ENCODE data around the gene M1AP.

The M1AP gene

DNA sequence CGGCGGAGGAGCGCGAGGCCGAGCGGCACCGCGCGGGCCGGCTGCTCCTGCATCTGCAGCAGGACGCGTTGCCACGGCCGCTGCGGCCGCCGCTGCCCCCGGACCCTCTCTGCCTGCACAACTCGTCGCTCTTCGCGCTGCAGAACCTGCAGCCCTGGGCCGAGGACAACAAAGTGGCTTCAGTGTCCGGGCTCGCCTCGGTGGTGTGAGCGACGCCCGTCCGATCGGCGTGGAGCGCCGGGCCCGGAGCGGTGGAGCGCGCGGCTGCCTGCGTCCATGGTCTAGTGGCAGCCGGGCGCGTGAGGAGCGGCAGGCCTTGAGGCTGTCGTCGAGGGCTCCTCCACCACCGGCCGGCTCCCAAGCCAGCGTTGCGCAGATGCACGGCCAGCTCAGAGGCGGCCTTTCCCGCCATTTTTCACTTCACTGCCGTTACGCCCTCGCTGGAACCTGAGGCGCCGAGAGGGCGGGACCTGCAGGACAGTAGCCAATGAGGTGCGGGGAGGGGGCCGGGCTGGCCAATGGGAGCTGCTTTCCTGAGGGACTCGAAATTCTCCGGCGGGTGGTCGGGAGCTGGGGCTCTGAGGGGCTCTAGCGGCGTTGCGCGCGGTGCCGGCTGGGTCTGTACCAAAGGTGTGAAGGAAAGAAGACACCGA is 132.0 kb downstream of the M1AP start:
- DNase-seq, result peak; percentile 79

GRCh38 chr2:74515271-74515980 is 132.7 kb downstream of the M1AP start:
- DNase-seq, result peak; percentile 13

GRCh38 chr2:74514368-74515270 is 133.5 kb downstream of the M1AP start, which contains the start of gene TLX2:
TLX2 (plus strand) TSS chr2:74514450; CDS start chr2:74514807, 357 bp downstream.
- no peak for DNase-seq

DNA sequence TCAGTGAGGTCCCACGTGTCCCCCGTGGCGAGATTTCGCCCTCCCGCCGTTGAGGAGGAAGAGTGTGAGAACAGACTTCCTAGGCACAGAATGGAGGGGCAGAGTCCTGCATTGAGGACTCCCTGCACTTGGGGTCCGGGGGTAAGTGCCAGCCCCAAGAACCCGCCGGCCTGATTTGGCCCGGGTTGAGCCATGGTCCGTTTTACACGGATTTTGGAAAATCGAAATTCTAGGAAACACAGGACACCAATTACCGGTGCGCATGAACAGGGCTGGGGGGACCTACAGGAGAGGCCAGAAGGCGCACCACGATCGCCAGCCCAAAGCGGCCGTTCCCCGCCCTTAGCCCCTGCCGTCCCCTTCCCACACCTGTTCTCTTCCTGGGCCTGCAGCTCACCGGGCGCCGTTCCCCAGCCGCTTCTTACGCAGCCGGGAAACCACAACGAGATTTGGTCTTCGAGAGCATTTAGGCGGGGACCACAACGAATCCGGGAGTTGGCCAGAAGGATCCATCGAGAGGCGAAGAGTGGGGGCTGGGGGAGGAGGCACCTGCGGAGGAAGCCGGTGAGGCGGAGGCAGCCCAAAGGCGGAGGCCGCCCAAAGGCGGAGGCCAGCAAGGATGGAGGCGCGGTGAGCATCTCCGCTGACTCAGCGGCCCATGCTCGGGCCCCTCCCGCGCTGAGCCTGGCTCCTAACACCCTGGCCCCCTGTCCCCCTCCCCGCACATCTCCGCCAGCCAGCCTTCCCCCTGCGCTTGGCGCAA is 134.3 kb downstream of the M1AP start:
- DNase-seq, result peak; percentile 38

DNA sequence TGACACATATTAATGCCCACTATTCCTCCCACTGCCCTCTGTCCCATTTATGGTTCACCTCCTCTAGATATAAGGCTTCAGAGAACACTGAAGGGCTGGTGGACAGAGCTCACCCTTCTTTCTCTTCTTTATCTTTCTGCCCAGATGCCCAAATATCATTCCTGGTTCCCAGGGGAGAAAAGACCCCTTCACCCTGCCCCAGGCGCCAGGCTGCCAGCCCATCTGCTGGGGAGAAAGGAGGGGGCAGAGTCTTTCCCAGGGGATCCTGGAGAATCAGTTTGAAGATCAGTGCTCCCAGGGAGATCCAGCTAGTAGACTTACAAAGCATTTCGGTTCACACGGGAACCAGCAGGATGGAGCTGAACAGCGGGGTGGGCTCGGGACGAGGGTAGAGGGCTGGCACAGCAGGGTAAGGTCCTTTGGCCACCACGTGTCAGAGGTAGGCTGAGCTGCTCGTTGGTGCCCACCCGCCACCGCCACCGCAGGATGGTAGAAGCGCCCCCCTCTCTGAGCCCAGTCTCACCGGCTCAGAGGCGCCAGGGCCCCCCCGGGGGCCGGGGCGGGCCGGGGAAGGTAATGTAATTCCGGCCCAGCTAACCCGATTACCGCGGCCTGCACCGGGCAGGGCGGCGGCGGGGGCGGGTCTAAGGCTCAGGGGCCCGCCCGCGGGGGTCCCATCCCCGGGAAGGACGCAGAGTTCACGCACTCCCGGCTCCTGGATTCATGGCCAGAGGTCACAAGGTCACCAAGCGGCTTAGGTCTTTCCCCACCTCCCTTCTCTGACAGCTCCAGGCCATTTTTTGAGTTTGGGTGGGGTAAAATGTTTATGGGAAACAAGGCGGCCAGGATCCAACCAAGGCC is 135.2 kb downstream of the M1AP start:
- no peak for DNase-seq

DNA sequence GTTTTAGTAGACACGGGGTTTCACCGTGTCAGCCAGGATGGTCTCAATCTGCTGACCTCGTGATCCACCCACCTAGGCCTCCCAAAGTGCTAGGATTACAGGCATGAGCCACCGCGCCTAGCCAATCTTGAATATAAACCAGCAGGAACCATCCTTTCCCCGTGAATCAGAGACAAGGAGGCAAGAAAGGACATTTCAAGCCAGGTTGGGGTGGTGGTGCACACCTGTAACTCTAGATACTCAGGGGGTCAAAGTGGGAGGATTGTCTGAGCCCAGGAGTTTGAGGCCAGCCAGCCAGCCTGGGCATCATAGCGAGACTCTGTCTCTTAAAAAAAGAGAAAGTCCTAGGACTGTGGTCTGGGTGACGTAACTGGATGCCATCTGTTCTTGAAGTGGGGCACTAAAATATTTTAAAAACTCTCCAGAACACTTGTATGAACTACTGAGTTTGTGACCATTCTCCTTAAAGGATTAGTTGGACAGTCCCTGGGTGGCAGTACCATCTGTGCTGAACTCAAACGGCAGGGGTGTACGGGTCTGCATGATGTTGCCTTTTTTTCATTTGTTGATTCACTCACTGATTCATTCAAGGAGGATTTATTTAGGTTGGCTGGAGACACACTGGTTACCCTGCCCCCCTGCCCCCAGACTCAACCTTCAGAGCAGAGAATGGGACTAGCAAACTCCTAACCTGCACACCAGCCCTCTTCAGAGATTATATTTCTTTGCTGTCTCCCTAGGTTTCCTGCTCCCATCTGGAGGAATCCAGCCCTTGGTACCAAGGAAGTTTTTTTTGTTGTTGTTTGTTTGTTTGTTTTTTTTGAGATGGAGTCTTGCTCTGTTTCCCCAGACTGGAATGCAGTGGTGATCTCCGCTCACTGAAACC is 136.8 kb downstream of the M1AP start:
- DNase-seq, result no peak

DNA sequence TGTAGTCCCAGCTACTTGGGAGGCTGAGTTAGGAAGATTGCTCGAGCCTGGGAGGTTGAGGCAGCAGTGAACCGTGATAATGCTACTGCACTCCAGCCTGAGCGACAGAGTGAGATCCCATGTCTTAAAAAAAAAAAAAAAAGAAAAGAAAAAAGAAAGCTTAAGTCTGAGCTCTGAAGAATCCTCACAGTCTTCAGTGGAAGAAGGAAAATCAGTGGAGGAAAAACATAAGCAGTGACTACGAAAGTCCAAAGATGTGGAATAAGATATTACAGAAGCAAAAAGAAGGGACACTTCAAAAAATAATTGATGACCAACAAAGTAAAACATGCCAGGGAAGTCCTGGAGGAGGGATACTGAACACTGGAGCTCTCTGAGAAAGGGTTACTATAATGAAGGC is 137.9 kb downstream of the M1AP start:
- DNase-seq, result no peak

GRCh38 chr2:74507926-74508520 is 140.1 kb downstream of the M1AP start:
- no peak for DNase-seq

Data from activated CD4-positive, alpha-beta T cell treated with anti-CD3 and anti-CD28 coated beads, Interleukin-10, Interleukin-2, amounts not matched to agents 100 ng/mL and 50 ng/mL, durations not matched to agents 16 hours and 8 hours (primary cell).